WTC11 (cell line): ENCODE results near the gene SYNCRIP. TPM values are rescaled to one million over a fixed set of nuclear protein-coding genes. Genes with fewer than 3 reads are reported as not detected.

Experiments
- ATAC-seq: fragments of 200-7000 bp; cut with Tn5 transposase; 2 replicates; pipeline ENCODE4 v1.10.0; 2021; ENCODE audit warnings: mild to moderate bottlenecking, moderate library complexity
- CTCF ChIA-PET: fragments of 300-600 bp; sonication (Branson Sonifier 250); formaldehyde crosslinking; loops from one replicate; lab custom pipeline; 2021; ENCODE audit warnings: antibody characterized with exemption; lab: Charles Lee
- POLR2A ChIA-PET: fragments of 350-600 bp; sonication (Branson Sonifier 250); formaldehyde crosslinking; loops from one replicate; lab custom pipeline; 2021; ENCODE audit warnings: antibody characterized with exemption; lab: Charles Lee
- DNase-seq: peaks from one replicate; pipeline ENCODE4 v3.0.0; 2021; ENCODE audit warnings: low spot score
- H3K27ac Mint-ChIP-seq: 2 replicates; pipeline ENCODE4 v1.8.0; 2021; ENCODE audit warnings: mixed read lengths
- H3K27me3 Mint-ChIP-seq: 2 replicates; pipeline ENCODE4 v1.8.0; 2021; ENCODE audit warnings: low read depth, mild to moderate bottlenecking, moderate library complexity, mixed read lengths
- H3K36me3 Mint-ChIP-seq: 2 replicates; pipeline ENCODE4 v1.8.0; 2021; ENCODE audit warnings: mixed read lengths
- H3K4me1 Mint-ChIP-seq: 2 replicates; pipeline ENCODE4 v1.8.0; 2022; ENCODE audit warnings: mixed read lengths
- H3K4me3 Mint-ChIP-seq: 2 replicates; pipeline ENCODE4 v1.8.0; 2021; ENCODE audit warnings: mild to moderate bottlenecking, moderate library complexity, mixed read lengths
- H3K9me3 Mint-ChIP-seq: 2 replicates; pipeline ENCODE4 v1.8.0; 2021; ENCODE audit warnings: mixed read lengths
- CBFB ChIP-seq: sonication (generic); formaldehyde crosslinking; IDR thresholded peaks from 2 replicates; pipeline ENCODE4 v1.8.1; 2022; ENCODE audit warnings: mild to moderate bottlenecking, low read depth, missing genetic modification reagents
- ESRRA ChIP-seq: sonication (generic); formaldehyde crosslinking; IDR thresholded peaks from 2 replicates; pipeline ENCODE4 v1.8.1; 2022; ENCODE audit warnings: mild to moderate bottlenecking, missing genetic modification reagents, borderline replicate concordance
- ETV6 ChIP-seq: sonication (generic); formaldehyde crosslinking; IDR thresholded peaks from 2 replicates; pipeline ENCODE4 v1.8.1; 2022; ENCODE audit warnings: mild to moderate bottlenecking, missing genetic modification reagents
- JUN ChIP-seq: sonication (generic); formaldehyde crosslinking; IDR thresholded peaks from 2 replicates; pipeline ENCODE4 v1.8.0; 2023; ENCODE audit warnings: mild to moderate bottlenecking, missing genetic modification reagents
- NFE2L1 ChIP-seq: sonication (generic); formaldehyde crosslinking; IDR thresholded peaks from 2 replicates; pipeline ENCODE4 v1.8.1; 2023; ENCODE audit warnings: missing genetic modification reagents
- SP1 ChIP-seq: sonication (generic); formaldehyde crosslinking; conservative IDR thresholded peaks from 2 replicates; pipeline ENCODE4 v1.8.1; 2022; ENCODE audit warnings: missing genetic modification reagents
- TEAD1 ChIP-seq: sonication (generic); formaldehyde crosslinking; IDR thresholded peaks from 2 replicates; pipeline ENCODE4 v1.8.0; 2022; ENCODE audit warnings: mild to moderate bottlenecking, missing genetic modification reagents
- ZBTB21 ChIP-seq: sonication (generic); formaldehyde crosslinking; IDR thresholded peaks from 2 replicates; pipeline ENCODE4 v1.8.1; 2023; ENCODE audit warnings: mild to moderate bottlenecking, missing genetic modification reagents, borderline replicate concordance
- ZNF219 ChIP-seq: sonication (generic); formaldehyde crosslinking; IDR thresholded peaks from 2 replicates; pipeline ENCODE4 v1.8.0; 2023; ENCODE audit warnings: missing genetic modification reagents, mild to moderate bottlenecking, borderline replicate concordance
- ZNF396 ChIP-seq: fragments of 250-450 bp; sonication (Bioruptor Pico); IDR thresholded peaks from 2 replicates; pipeline ENCODE4 v1.8.0; 2021; ENCODE audit warnings: mild to moderate bottlenecking, moderate library complexity, borderline replicate concordance
- ZNF671 ChIP-seq: fragments of 250-450 bp; sonication (Bioruptor Pico); IDR thresholded peaks from 2 replicates; pipeline ENCODE4 v1.8.0; 2021; ENCODE audit warnings: mild to moderate bottlenecking
- total RNA-seq: library from RNA; stranded (reverse); gene quantifications from 3 replicates; pipeline ENCODE4 v1.2.3, GENCODE V29; 2021
- TF ChIP-seq, protein P1 (sequence below): sonication (generic); formaldehyde crosslinking; IDR thresholded peaks from 2 replicates; pipeline ENCODE4 v1.8.0; 2022; ENCODE audit warnings: mild to moderate bottlenecking, missing genetic modification reagents
- TF ChIP-seq, protein P2 (sequence below): fragments of 200-600 bp; IDR thresholded peaks from 2 replicates; pipeline ENCODE4 v1.8.0; 2022; ENCODE audit warnings: antibody characterized with exemption
- TF ChIP-seq, protein P3 (sequence below): sonication (generic); formaldehyde crosslinking; IDR thresholded peaks from 2 replicates; pipeline ENCODE4 v1.8.1; 2023; ENCODE audit warnings: mild to moderate bottlenecking, missing genetic modification reagents, moderate library complexity
- TF ChIP-seq, protein P4 (sequence below): sonication (generic); formaldehyde crosslinking; IDR thresholded peaks from 2 replicates; pipeline ENCODE4 v1.8.0; 2023; ENCODE audit warnings: missing genetic modification reagents, mild to moderate bottlenecking, borderline replicate concordance
- TF ChIP-seq, protein P5 (sequence below): sonication (generic); formaldehyde crosslinking; IDR thresholded peaks from 2 replicates; pipeline ENCODE4 v1.8.0; 2022; ENCODE audit warnings: mild to moderate bottlenecking, missing genetic modification reagents
- TF ChIP-seq, protein P6 (sequence below): fragments of 250-450 bp; sonication (Bioruptor Pico); IDR thresholded peaks from 2 replicates; pipeline ENCODE4 v1.9.0; 2021; ENCODE audit warnings: mild to moderate bottlenecking

The SYNCRIP gene
- total RNA-seq, 1 experiment from 2014 or later, result 150 TPM

DNA sequence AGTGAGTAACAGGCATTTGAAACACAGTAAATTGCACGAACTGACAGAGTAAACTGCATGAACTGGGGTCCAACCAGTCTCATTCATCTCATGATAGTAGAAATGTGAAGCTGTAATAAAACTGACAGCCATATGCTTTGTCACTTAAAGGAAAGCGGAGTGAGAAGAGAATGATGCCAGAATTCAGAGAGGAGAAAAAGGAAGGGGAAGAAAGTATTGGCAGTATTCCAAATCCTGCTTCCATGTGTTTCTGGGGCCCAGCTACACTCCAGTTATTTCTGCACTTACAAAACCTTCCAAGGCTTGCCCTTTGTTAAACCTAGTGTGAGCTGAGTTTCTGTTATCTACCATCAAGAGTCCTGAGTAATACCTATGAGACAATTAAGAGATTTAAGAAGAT, 66.2 kb downstream of the SYNCRIP start:
- ATAC-seq, result no peak
- TF ChIP-seq ZBTB21 (CRISPR knock-in tag) (no peak), SP1 (CRISPR knock-in tag) (no peak), ETV6 (CRISPR knock-in tag) (no peak), ZNF219 (CRISPR knock-in tag) (no peak), TEAD1 (CRISPR knock-in tag) (no peak), NFE2L1 (CRISPR knock-in tag) (no peak), ESRRA (CRISPR knock-in tag) (no peak), JUN (no peak), ZNF671 (no peak)
- TF ChIP-seq, protein P1, sequence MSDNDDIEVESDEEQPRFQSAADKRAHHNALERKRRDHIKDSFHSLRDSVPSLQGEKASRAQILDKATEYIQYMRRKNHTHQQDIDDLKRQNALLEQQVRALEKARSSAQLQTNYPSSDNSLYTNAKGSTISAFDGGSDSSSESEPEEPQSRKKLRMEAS (CRISPR knock-in tag), result no peak
- TF ChIP-seq, protein P2, sequence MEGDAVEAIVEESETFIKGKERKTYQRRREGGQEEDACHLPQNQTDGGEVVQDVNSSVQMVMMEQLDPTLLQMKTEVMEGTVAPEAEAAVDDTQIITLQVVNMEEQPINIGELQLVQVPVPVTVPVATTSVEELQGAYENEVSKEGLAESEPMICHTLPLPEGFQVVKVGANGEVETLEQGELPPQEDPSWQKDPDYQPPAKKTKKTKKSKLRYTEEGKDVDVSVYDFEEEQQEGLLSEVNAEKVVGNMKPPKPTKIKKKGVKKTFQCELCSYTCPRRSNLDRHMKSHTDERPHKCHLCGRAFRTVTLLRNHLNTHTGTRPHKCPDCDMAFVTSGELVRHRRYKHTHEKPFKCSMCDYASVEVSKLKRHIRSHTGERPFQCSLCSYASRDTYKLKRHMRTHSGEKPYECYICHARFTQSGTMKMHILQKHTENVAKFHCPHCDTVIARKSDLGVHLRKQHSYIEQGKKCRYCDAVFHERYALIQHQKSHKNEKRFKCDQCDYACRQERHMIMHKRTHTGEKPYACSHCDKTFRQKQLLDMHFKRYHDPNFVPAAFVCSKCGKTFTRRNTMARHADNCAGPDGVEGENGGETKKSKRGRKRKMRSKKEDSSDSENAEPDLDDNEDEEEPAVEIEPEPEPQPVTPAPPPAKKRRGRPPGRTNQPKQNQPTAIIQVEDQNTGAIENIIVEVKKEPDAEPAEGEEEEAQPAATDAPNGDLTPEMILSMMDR, result no peak
- TF ChIP-seq, protein P3, sequence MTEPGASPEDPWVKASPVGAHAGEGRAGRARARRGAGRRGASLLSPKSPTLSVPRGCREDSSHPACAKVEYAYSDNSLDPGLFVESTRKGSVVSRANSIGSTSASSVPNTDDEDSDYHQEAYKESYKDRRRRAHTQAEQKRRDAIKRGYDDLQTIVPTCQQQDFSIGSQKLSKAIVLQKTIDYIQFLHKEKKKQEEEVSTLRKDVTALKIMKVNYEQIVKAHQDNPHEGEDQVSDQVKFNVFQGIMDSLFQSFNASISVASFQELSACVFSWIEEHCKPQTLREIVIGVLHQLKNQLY (CRISPR knock-in tag), result no peak
- TF ChIP-seq, protein P4, sequence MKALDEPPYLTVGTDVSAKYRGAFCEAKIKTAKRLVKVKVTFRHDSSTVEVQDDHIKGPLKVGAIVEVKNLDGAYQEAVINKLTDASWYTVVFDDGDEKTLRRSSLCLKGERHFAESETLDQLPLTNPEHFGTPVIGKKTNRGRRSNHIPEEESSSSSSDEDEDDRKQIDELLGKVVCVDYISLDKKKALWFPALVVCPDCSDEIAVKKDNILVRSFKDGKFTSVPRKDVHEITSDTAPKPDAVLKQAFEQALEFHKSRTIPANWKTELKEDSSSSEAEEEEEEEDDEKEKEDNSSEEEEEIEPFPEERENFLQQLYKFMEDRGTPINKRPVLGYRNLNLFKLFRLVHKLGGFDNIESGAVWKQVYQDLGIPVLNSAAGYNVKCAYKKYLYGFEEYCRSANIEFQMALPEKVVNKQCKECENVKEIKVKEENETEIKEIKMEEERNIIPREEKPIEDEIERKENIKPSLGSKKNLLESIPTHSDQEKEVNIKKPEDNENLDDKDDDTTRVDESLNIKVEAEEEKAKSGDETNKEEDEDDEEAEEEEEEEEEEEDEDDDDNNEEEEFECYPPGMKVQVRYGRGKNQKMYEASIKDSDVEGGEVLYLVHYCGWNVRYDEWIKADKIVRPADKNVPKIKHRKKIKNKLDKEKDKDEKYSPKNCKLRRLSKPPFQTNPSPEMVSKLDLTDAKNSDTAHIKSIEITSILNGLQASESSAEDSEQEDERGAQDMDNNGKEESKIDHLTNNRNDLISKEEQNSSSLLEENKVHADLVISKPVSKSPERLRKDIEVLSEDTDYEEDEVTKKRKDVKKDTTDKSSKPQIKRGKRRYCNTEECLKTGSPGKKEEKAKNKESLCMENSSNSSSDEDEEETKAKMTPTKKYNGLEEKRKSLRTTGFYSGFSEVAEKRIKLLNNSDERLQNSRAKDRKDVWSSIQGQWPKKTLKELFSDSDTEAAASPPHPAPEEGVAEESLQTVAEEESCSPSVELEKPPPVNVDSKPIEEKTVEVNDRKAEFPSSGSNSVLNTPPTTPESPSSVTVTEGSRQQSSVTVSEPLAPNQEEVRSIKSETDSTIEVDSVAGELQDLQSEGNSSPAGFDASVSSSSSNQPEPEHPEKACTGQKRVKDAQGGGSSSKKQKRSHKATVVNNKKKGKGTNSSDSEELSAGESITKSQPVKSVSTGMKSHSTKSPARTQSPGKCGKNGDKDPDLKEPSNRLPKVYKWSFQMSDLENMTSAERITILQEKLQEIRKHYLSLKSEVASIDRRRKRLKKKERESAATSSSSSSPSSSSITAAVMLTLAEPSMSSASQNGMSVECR, result no peak
- TF ChIP-seq, all 79 proteins: peak for 0
- CTCF ChIA-PET, result no interaction called here

DNA sequence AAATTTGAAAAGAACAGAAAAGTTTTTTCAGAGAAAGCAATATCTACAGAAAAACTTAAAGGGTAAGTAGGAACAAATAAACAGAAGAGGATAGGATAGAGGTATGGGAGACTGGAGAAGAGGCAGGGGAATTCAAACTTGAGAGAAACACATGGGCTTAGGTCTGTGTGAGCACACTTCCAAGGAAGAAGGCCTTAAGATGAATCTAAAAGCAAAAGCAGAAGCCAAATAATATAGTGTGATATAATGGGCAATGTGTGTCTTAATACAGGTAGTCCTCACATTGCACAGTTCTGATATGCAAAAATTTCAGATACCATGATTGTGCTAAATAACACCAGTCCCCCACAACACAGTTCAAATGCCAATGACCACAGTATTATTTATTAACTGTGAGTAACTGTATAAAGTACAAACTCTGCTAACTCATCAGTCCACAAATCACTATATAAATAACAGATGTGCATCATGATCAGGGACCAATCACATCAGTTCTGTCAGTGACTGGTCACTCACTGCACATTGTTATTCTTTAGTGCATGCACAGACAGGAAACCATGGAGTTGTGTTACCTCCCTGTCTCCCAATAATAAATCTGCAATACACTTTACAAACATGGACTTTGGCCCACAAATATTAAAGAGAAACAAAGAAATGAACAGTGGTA, 67.6 kb downstream of the SYNCRIP start:
- POLR2A ChIA-PET, result no interaction called here
- no peaks in the 10 kb centered on the region for H3K9me3 Mint-ChIP-seq

More for the DNA sequence above, 66.2 kb downstream of the SYNCRIP start:
- Mint-ChIP-seq H3K4me1 (peaks cover 16% of the 10 kb centered on the region), H3K9me3 (peaks cover 5% of the 10 kb centered on the region), H3K27ac (no peak overlapping the region), H3K36me3 (peaks cover 7% of the 10 kb centered on the region; the same call in 1 of the 2 replicates), H3K4me3 (no peak overlapping the region), H3K27me3 (no peaks in the 10 kb centered on the region)
- DNase-seq, result no peak
- POLR2A ChIA-PET, result no interaction called here

More for the DNA sequence above, 67.6 kb downstream of the SYNCRIP start:
- CTCF ChIA-PET, result no interaction called here
- Mint-ChIP-seq H3K4me1 (peaks cover 2% of the 10 kb centered on the region; the same call in 1 of the 2 replicates), H3K36me3 (peaks cover 5% of the 10 kb centered on the region; the same call in 1 of the 2 replicates), H3K27me3 (no peaks in the 10 kb centered on the region), H3K4me3 (no peak overlapping the region), H3K27ac (no peak overlapping the region)
- DNase-seq (no peak), ATAC-seq (no peak)
- TF ChIP-seq ZBTB21 (CRISPR knock-in tag) (no peak), CBFB (CRISPR knock-in tag) (no peak), ZNF396 (CRISPR knock-in tag) (no peak)
- TF ChIP-seq, protein P5, sequence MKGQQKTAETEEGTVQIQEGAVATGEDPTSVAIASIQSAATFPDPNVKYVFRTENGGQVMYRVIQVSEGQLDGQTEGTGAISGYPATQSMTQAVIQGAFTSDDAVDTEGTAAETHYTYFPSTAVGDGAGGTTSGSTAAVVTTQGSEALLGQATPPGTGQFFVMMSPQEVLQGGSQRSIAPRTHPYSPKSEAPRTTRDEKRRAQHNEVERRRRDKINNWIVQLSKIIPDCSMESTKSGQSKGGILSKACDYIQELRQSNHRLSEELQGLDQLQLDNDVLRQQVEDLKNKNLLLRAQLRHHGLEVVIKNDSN, result no peak
- TF ChIP-seq, protein P6, sequence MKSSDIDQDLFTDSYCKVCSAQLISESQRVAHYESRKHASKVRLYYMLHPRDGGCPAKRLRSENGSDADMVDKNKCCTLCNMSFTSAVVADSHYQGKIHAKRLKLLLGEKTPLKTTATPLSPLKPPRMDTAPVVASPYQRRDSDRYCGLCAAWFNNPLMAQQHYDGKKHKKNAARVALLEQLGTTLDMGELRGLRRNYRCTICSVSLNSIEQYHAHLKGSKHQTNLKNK (CRISPR knock-in tag), result no peak
